SK-N-SH (cell line): Measurements from ENCODE around the gene DPPA5.

Experiments used
- CHD2 ChIP-seq: fragments of 150-350 bp; IDR thresholded peaks from 2 replicates; pipeline ENCODE4 v1.6.1; 2018; ENCODE audit warnings: low read length; ENCODE audit not compliant: partially characterized antibody
- CTCF ChIP-seq: fragments of 200-600 bp; sonication (generic); IDR thresholded peaks from 2 replicates; pipeline ENCODE4 v1.6.1; 2017; ENCODE audit warnings: antibody characterized with exemption, mild to moderate bottlenecking, moderate library complexity
- EZH2phosphoT487 ChIP-seq: fragments of 200-600 bp; sonication (generic); IDR thresholded peaks from 2 replicates; pipeline ENCODE4 v1.6.1; 2017; ENCODE audit warnings: low read depth, mixed run types, mild to moderate bottlenecking, antibody characterized with exemption, moderate library complexity, borderline replicate concordance
- FOXJ3 ChIP-seq: sonication (generic); formaldehyde crosslinking; IDR thresholded peaks from 2 replicates; pipeline ENCODE4 v1.5.1; 2020; ENCODE audit warnings: mild to moderate bottlenecking, missing genetic modification reagents
- GABPA ChIP-seq: IDR thresholded peaks from 2 replicates; pipeline ENCODE4 v1.4.0; 2012; ENCODE audit warnings: low read depth, mild to moderate bottlenecking
- MXI1 ChIP-seq: IDR thresholded peaks from 2 replicates; pipeline ENCODE4 v1.6.1; 2012; ENCODE audit warnings: mild to moderate bottlenecking, low read depth, low read length, improper control_type of control experiment
- NRF1 ChIP-seq: IDR thresholded peaks from 2 replicates; pipeline ENCODE4 v1.6.1; 2012; ENCODE audit warnings: low read depth, mild to moderate bottlenecking, low read length
- POLR2AphosphoS5 ChIP-seq: IDR thresholded peaks from 2 replicates; pipeline ENCODE4 v1.6.1; 2012; ENCODE audit warnings: low read depth, low read length
- RAD21 ChIP-seq: IDR thresholded peaks from 2 replicates; pipeline ENCODE4 v1.6.1; 2012; ENCODE audit warnings: mild to moderate bottlenecking, low read length
- REST ChIP-seq: IDR thresholded peaks from 2 replicates; pipeline ENCODE4 v1.6.1; 2012; ENCODE audit warnings: mild to moderate bottlenecking, low read depth, low read length, moderate library complexity
- SIN3A ChIP-seq: IDR thresholded peaks from 2 replicates; pipeline ENCODE4 v1.6.1; 2012; ENCODE audit warnings: low read depth, mild to moderate bottlenecking, low read length, moderate library complexity, borderline replicate concordance
- SMC3 ChIP-seq: IDR thresholded peaks from 2 replicates; pipeline ENCODE4 v1.6.1; 2012; ENCODE audit warnings: low read depth, low read length, improper control_type of control experiment
- USF2 ChIP-seq: fragments of 150-350 bp; IDR thresholded peaks from 2 replicates; pipeline ENCODE4 v1.6.1; 2017; ENCODE audit warnings: antibody characterized with exemption, low read length, low read depth, borderline replicate concordance
- ZBTB33 ChIP-seq: IDR thresholded peaks from 2 replicates; pipeline ENCODE4 v1.4.0; 2012; ENCODE audit warnings: low read depth, borderline replicate concordance

- TF ChIP-seq POLR2AphosphoS5 (no peak), ZBTB33 (no peak), SIN3A (no peak), NRF1 (no peak), CTCF (no peak), GABPA (no peak), EZH2phosphoT487 (no peak), REST (no peak), CHD2 (no peak), MXI1 (no peak), RAD21 (no peak), FOXJ3 (CRISPR knock-in tag) (no peak), USF2 (no peak), SMC3 (no peak)
These were observed 4.8 kb downstream of the DPPA5 start for GRCh38 chr6:73349311-73349710.
